Right forelimb (tissue), 1 donor: ENCODE measurements around the gene EVL.

Experiments used
- DNase-seq: peaks from one replicate; pipeline ENCODE4 v3.0.0-alpha.2; 2018

EVL gene

DNA sequence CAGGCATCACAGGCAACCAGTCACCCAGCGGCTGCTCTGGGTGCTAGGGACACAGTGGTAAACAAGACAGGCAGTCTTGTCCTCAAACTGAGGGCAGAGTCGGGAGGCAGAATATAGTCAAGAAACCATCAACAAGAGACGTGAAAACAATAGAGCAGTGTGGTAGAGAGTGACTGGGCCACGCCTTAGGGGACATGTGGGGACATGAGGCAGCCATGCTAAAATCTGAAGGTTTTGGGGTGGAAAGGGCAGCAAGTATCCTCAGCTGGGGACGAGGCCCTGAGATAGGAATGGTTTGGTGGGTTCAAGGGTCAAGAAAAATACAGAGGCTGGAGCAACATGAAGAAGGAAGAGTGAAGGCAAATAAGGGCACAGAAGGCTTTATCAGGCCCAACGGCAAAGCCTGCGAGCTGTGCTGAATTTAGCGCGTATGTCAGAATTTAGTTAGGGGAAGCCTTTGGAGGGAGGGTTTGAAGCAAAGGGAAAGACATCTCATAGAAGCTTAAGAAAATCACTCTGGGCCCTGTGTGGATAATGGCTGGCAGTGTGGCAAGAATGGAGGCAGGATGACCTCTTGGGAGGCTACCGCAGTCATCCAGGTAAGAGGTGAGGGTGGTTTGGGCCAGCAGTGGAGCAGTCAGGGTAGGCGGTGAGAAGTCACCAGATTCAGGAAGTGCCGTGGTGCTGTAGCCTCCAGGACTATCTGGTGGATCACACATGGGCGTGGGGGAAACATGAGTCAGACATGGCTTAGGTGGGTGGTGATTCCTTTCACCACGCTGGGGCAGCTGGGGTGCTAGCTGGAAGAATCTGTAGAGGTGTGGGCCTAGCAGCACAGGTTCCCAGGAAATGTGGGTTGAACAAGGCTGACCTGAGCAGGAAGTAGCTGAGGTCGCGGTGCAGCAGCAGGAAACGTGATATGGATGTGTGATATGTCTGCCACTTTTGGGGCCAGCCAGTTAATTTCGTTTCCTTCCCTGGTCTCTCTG lies 3.0 kb downstream of the EVL start:
- DNase-seq: no peak

GRCh38 chr14:100069161-100069800 lies 4.1 kb downstream of the EVL start:
- no peak for DNase-seq

- no peak for DNase-seq
Observed at GRCh38 chr14:100070310-100070709, 5.1 kb downstream of the EVL start.

GRCh38 chr14:100071545-100071944 lies 6.3 kb downstream of the EVL start:
- DNase-seq: no peak

- no peak for DNase-seq
Observed at GRCh38 chr14:100072783-100073346, 7.6 kb downstream of the EVL start.

- no peak for DNase-seq
Observed at GRCh38 chr14:100073576-100074430, 8.6 kb downstream of the EVL start.

DNA sequence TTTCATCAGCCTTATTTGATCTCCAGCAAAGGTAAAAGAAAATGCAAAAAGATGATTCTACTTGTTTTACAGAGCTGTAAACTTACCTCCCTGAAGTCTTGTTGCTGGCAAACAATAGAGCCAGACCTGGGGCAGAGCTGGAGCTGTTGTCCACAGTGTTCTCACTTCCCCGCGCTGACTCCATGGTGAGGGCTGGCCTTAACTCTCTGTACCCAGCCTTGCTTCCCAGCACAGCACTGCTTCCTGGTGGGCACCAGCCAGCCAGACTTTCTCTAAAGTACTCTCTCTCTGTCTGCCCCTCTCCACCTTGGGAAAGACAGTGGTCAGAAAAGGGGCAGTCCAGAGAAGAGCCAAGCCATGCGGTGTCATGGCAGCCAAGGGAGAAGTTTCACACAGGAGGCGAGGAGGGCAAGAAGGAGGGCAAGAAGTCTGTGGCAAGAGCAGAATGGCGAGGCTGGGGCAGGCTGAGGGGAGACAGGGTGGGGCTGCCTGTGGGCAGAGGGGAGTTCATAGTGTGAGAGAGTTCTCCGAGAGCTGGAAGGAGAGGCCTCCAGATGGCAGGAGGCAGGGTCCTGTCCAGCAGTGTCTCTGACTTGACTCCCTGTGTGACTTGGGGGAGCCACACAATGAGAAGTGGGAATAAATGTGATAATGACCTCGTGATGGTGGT lies 9.3 kb downstream of the EVL start:
- DNase-seq: no peak

GRCh38 chr14:100075681-100076080 lies 10.5 kb downstream of the EVL start:
- DNase-seq: no peak

DNA sequence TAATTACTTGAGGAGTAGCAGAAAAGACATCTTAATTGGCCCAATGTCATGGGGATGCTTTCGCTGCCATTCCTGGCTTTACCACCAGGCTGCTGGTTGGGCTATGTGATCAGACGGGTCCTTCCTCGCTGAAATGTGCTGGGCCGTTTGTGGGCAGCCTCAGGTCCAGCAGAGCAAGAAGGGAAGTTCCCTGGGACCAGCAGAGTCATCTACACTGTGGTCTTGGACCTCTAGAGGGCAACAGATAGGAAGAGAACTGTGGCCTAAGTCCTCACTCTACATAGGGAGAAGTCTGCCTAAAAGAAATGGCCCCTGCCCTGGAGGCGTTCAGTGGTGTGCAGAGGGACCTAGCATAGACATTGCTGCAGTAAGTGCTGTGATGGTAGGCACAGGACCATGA lies 10.9 kb downstream of the EVL start:
- no peak for DNase-seq

- no peak for DNase-seq
Observed at GRCh38 chr14:100076606-100077005, 11.4 kb downstream of the EVL start.

- DNase-seq: no peak
Observed at GRCh38 chr14:100077441-100077840, 12.2 kb downstream of the EVL start.

GRCh38 chr14:100078216-100078803 lies 13.1 kb downstream of the EVL start:
- DNase-seq: no peak

DNA sequence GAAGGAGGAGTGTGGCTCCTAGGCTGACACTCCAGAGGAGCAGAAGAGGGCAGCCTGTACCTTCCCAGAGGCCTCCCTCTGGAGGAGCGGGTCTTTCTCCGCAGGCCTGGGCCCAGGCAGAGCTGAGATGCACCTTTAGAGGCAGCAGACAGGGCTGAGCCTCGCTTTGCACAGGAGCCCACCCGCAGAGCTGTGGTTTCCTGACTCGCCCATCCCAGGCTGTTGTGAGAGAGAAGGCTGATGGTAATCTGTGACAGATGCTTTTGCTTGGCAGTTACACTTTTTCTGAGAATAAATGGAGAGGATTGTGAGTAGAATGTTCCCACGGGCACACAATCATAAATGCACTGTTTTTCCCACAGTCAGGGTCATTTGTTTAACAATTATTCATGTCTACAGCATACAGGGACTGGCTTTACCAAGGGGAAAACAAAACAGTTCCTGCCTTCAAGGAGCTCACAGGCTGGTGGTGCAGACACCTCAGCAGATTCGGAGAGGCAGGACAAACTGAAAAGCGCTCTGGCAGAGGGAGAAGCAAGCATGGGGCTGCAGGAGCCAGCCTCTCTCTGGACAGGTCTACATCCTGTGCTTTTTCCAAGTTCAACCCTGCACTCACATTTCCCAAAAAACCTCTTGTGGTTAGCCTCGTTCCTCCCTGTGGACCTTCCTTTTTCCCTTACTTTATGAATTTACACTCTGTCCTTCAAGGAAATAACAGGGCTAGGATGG lies 13.9 kb downstream of the EVL start:
- DNase-seq: no peak

GRCh38 chr14:100079726-100080005 lies 14.4 kb downstream of the EVL start:
- no peak for DNase-seq

DNA sequence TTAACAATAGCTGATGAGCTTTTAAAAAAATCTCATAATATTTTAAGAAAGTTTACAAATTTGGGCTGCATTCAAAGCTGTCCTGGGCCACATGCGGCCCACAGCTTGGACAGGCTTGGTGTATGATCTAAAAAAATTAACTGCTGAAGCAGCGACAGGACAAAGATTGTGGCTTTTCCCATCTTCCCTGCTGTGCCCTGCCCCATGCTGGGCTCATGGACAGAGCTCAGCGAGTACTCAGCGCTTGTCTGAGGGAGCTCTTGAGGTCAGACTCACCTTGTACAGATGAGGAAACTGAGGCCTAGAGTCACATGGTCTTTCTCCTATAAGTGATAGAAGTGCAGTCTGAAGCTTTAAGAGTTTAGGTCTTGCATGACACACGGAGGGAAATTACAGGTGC lies 15.0 kb downstream of the EVL start:
- DNase-seq: no peak

- no peak for DNase-seq
Observed at GRCh38 chr14:100081997-100082625, 16.9 kb downstream of the EVL start.

DNA sequence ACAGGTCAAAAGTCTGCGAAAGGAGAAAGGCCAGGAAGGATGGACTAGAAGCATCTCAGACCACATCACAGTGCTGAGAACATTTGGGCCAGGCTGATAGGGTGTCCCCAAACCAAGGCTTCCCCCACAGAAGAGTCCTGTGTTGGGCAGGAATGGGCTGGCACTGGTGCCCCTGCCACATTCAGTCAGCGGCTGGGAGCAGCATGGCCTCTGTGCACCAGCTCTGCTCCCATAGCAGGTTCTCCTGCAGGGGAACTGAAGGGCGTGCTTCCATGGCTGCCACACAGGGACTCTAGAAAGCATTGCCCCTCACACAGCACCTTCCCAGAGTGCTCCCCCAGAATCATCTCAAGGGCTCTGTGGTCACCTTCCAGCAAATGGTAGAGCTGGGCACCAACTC lies 17.5 kb downstream of the EVL start:
- no peak for DNase-seq

DNA sequence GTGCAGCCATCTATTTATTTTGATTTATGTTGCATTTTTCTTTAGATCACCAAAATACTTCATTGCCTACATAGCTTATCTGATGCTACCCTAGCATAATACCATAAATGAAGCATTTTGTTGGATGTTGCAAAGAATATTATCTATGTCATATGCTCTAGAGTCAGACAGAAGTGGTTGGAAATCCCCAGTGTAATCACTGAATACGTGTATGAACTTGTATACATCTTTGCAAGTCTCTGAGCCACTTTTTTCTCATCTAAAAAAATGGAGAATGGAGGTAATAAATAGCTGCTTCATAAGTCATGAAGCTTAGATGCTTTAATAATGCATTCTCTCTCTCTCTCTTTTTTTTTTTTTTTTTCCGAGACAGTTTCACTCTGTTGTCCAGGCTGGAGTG lies 18.5 kb downstream of the EVL start:
- DNase-seq: no peak

DNA sequence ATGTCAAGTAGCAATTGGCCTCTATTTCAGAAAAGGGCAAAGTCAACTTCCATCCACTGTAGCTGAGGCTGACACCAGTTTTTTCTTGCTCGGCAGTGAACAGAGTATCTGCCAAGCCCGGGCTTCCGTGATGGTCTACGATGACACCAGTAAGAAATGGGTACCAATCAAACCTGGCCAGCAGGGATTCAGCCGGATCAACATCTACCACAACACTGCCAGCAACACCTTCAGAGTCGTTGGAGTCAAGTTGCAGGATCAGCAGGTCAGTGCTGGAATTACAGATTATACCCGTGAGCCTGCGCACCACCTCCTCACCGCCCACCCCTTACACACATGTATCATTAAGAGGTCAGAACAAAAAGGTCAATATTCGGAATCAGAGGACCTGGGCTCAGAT lies 19.4 kb downstream of the EVL start:
- DNase-seq: no peak

- DNase-seq: no peak
Observed at GRCh38 chr14:100085462-100085861, 20.2 kb downstream of the EVL start.

- DNase-seq: no peak
Observed at GRCh38 chr14:100086361-100086760, 21.1 kb downstream of the EVL start.
